ENCODE data around the gene KAT14.
"Not testable (repeated sequence)": the region's sequence is repeated elsewhere in the genome, so short reads cannot be mapped to it uniquely, and the experiment has no call there.

The KAT14 gene

GRCh38 chr20:18164356-18164755, 26.7 kb downstream of the KAT14 start:
- DNase-seq (ENCODE audit: low read depth) = no peak

GRCh38 chr20:18165553-18165952, 27.9 kb downstream of the KAT14 start:
- no peak for DNase-seq (ENCODE audit: low read depth)

- no peak for DNase-seq (ENCODE audit: low read depth)
Measured at GRCh38 chr20:18166241-18166881, 28.7 kb downstream of the KAT14 start.

GRCh38 chr20:18166950-18167349, 29.3 kb downstream of the KAT14 start:
- no peak for DNase-seq (ENCODE audit: low read depth)

- DNase-seq (ENCODE audit: low read depth) = no peak
Measured at GRCh38 chr20:18172379-18172778, 34.7 kb downstream of the KAT14 start.

- no peak for DNase-seq (ENCODE audit: low read depth)
Measured at GRCh38 chr20:18174906-18175683, 37.4 kb downstream of the KAT14 start.

GRCh38 chr20:18176318-18176785, 38.7 kb downstream of the KAT14 start:
- no peak for DNase-seq (ENCODE audit: low read depth)

- not testable (repeated sequence) for DNase-seq (ENCODE audit: low read depth)
Measured at GRCh38 chr20:18180366-18180765, 42.7 kb downstream of the KAT14 start.

GRCh38 chr20:18180815-18181214, 43.2 kb downstream of the KAT14 start:
- DNase-seq (ENCODE audit: low read depth) = no peak

GRCh38 chr20:18187020-18187419, 49.4 kb downstream of the KAT14 start:
- no peak for DNase-seq (ENCODE audit: low read depth)

GRCh38 chr20:18188434-18188833, 50.8 kb downstream of the KAT14 start:
- DNase-seq (ENCODE audit: low read depth) = no peak

GRCh38 chr20:18190338-18191233, 52.9 kb downstream of the KAT14 start:
- DNase-seq (ENCODE audit: low read depth) = no peak

- DNase-seq (ENCODE audit: low read depth) = no peak
Measured at GRCh38 chr20:18191306-18191705, 53.6 kb downstream of the KAT14 start.

- not testable (repeated sequence) for DNase-seq (ENCODE audit: low read depth)
Measured at GRCh38 chr20:18194461-18194860, 56.8 kb downstream of the KAT14 start.

- no peak for DNase-seq (ENCODE audit: low read depth)
Measured at GRCh38 chr20:18195931-18196330, 58.3 kb downstream of the KAT14 start.

GRCh38 chr20:18197382-18198070, 59.9 kb downstream of the KAT14 start:
- no peak for DNase-seq (ENCODE audit: low read depth)

GRCh38 chr20:18202966-18203365, 65.3 kb downstream of the KAT14 start:
- no peak for DNase-seq (ENCODE audit: low read depth)

GRCh38 chr20:18203700-18204099, 66.0 kb downstream of the KAT14 start:
- not testable (repeated sequence) for DNase-seq (ENCODE audit: low read depth)

- no peak for DNase-seq (ENCODE audit: low read depth)
Measured at GRCh38 chr20:18213002-18213401, 75.3 kb downstream of the KAT14 start.

- no peak for DNase-seq (ENCODE audit: low read depth)
Measured at GRCh38 chr20:18215566-18215965, 77.9 kb downstream of the KAT14 start.

- no peak for DNase-seq (ENCODE audit: low read depth)
Measured at GRCh38 chr20:18218280-18218679, 80.6 kb downstream of the KAT14 start.

- no peak for DNase-seq (ENCODE audit: low read depth)
Measured at GRCh38 chr20:18223409-18223808, 85.7 kb downstream of the KAT14 start.
